SK-N-MC (cell line): ENCODE results near the gene MYO1A.

ENCODE experiments used
- EZH2 ChIP-seq: fragments of 200-600 bp; sonication (generic); IDR thresholded peaks from one replicate; pipeline ENCODE4 v1.6.1; 2017; ENCODE audit warnings: antibody characterized with exemption
- FOXP2 ChIP-seq: optimal IDR thresholded peaks from 2 replicates; pipeline ENCODE3; 2011; ENCODE audit warnings: mild to moderate bottlenecking, moderate library complexity; ENCODE audit not compliant: insufficient read depth; ENCODE audit errors: extremely low read length, control extremely low read depth
- POLR2AphosphoS5 ChIP-seq: IDR thresholded peaks from 2 replicates; pipeline ENCODE4 v1.6.1; 2012; ENCODE audit warnings: mild to moderate bottlenecking, low read depth, low read length, borderline replicate concordance

DNA sequence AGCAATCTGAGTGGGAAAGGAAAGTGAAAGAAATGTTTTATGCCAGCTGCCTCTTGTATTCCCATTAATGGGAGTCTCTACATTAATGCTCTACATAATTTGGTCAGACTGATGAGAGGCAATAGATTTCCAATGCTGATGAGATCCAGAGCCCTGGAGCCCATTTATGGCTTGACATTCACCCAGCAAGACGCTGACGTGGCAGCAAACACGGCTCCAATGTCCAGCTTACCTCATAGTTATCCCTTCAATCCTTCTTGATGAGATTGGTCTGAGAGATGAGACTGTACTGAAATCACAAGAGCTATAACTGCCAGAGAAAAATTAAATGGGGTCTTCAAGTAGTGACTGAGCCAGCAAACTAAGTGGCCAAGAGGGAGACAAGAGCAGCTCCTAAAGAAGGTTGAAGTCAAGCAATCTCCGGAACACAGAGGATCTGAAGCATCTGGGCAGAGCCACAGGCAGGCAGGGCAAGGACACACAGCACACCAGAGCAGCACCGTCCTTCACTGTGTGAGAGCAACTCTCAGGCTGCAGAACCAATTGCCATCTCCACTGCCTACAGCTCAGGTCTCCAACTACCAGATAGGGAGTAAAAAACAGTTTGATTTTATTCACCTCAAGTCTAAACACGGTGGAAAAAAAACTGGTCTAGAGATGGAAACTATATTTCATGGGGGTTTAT is 7.3 kb upstream of the MYO1A start:
- TF ChIP-seq POLR2AphosphoS5 (no peak), EZH2 (no peak), FOXP2 (no peak)
